ENCODE results near the gene TSPAN17. TPM values are rescaled to one million over a fixed set of nuclear protein-coding genes. Genes with fewer than 3 reads are reported as not detected.

TSPAN17 gene
- polyA plus RNA-seq, 1 experiment, result 40.9 TPM

- no peak for DNase-seq (ENCODE audit: low read depth, low spot score)
- Histone ChIP-seq H3K9me3 (ENCODE audit: control insufficient read depth, insufficient read depth, low read length) (no peaks in the 10 kb centered on the region; the same call in 1 of the 2 replicates), H3K27ac (ENCODE audit: low read depth, low read length) (no peak overlapping the region), H3K27me3 (ENCODE audit: control insufficient read depth, insufficient read depth, low read length) (peaks cover 52% of the 10 kb centered on the region), H3K4me3 (ENCODE audit: low read depth, low read length) (no peak overlapping the region)
- ChIA-PET POLR2A (no interaction called here), CTCF (interaction anchor here (1.0 kb wide), 1 partner anchor 17 kb away, joined by 6 read pairs; no protein-coding TSS in a partner anchor)
- TF ChIP-seq CTCF (IDR thresholded peaks at IDR 0.05; ENCODE audit: low read depth, low read length), result no peak
Measured at GRCh38 chr5:176677209-176677939, 30.1 kb downstream of the TSPAN17 start.

GRCh38 chr5:176678584-176678983 is 31.3 kb downstream of the TSPAN17 start:
- Histone ChIP-seq H3K4me3 (ENCODE audit: low read depth, low read length) (no peak overlapping the region), H3K27me3 (ENCODE audit: control insufficient read depth, insufficient read depth, low read length) (peaks cover 62% of the 10 kb centered on the region), H3K27ac (ENCODE audit: low read depth, low read length) (no peak overlapping the region), H3K9me3 (ENCODE audit: control insufficient read depth, insufficient read depth, low read length) (no peaks in the 10 kb centered on the region; the same call in 1 of the 2 replicates)
- TF ChIP-seq CTCF (IDR thresholded peaks at IDR 0.05; ENCODE audit: low read depth, low read length), result no peak
- CTCF ChIA-PET, result interaction anchor here (0.8 kb wide), 1 partner anchor 18 kb away, joined by 6 read pairs; no protein-coding TSS in a partner anchor
- POLR2A ChIA-PET, result no interaction called here
- no peak for DNase-seq (ENCODE audit: low read depth, low spot score)

- Histone ChIP-seq H3K27me3 (ENCODE audit: control insufficient read depth, insufficient read depth, low read length) (peaks cover 66% of the 10 kb centered on the region), H3K27ac (ENCODE audit: low read depth, low read length) (no peak overlapping the region), H3K9me3 (ENCODE audit: control insufficient read depth, insufficient read depth, low read length) (no peaks in the 10 kb centered on the region; the same call in 1 of the 2 replicates), H3K4me3 (ENCODE audit: low read depth, low read length) (no peak overlapping the region)
- DNase-seq (ENCODE audit: low read depth, low spot score), result no peak
- ChIA-PET POLR2A (no interaction called here), CTCF (interaction anchor here (2.0 kb wide), 1 partner anchor 19 kb away, joined by 5 read pairs; no protein-coding TSS in a partner anchor)
- no peak for TF ChIP-seq CTCF (IDR thresholded peaks at IDR 0.05; ENCODE audit: low read depth, low read length)
Measured at GRCh38 chr5:176679365-176680225, 32.3 kb downstream of the TSPAN17 start.

GRCh38 chr5:176680226-176680563 is 32.9 kb downstream of the TSPAN17 start:
- no peaks in the 10 kb centered on the region; the same call in 1 of the 2 replicates for H3K9me3 ChIP-seq (ENCODE audit: control insufficient read depth, insufficient read depth, low read length)
- CTCF ChIA-PET, result interaction anchor here (2.0 kb wide), 1 partner anchor 20 kb away, joined by 5 read pairs; no protein-coding TSS in a partner anchor

More at GRCh38 chr5:176680226-176680563, 32.9 kb downstream of the TSPAN17 start:
- POLR2A ChIA-PET, result no interaction called here
- H3K4me3 ChIP-seq (ENCODE audit: low read depth, low read length), result no peak overlapping the region
- peaks cover 66% of the 10 kb centered on the region for H3K27me3 ChIP-seq (ENCODE audit: control insufficient read depth, insufficient read depth, low read length)
- DNase-seq (ENCODE audit: low read depth, low spot score), result no peak
- no peak overlapping the region for H3K27ac ChIP-seq (ENCODE audit: low read depth, low read length)
- TF ChIP-seq CTCF (IDR thresholded peaks at IDR 0.05; ENCODE audit: low read depth, low read length), result no peak

Data from AG04450 (cell line).